Endodermal cell (in vitro differentiated cells): ENCODE data around the gene BCL11B. TPM values are rescaled to one million over a fixed set of nuclear protein-coding genes. Genes with fewer than 3 reads are reported as not detected.

ENCODE experiments used
- DNase-seq: peaks from one replicate; pipeline ENCODE4 v3.0.0-alpha.2; 2017
- H3K27ac ChIP-seq: 2 replicates; pipeline ENCODE4 v1.5.1; 2013; ENCODE audit warnings: mild to moderate bottlenecking, low read depth, low read length, moderate library complexity
- H3K27me3 ChIP-seq: 2 replicates; pipeline ENCODE4 v1.6.1; 2013; ENCODE audit warnings: mild to moderate bottlenecking, low read length, moderate library complexity; ENCODE audit not compliant: insufficient read depth, control insufficient read depth, poor library complexity, severe bottlenecking
- H3K36me3 ChIP-seq: 2 replicates; pipeline ENCODE4 v1.7.0; 2013; ENCODE audit warnings: mild to moderate bottlenecking, low read length, moderate library complexity; ENCODE audit not compliant: control insufficient read depth, insufficient read depth
- H3K4me1 ChIP-seq: one replicate; pipeline ENCODE4 v1.7.0; 2013; ENCODE audit warnings: low read length; ENCODE audit not compliant: control insufficient read depth, insufficient read depth
- H3K4me3 ChIP-seq: 2 replicates; pipeline ENCODE4 v1.5.1; 2013; ENCODE audit warnings: mild to moderate bottlenecking, low read length, moderate library complexity
- H3K9ac ChIP-seq: 2 replicates; pipeline ENCODE4 v1.6.1; 2013; ENCODE audit warnings: mild to moderate bottlenecking, low read length, moderate library complexity; ENCODE audit not compliant: poor library complexity, severe bottlenecking; ENCODE audit errors: extremely low read depth
- H3K9me3 ChIP-seq: 2 replicates; pipeline ENCODE4 v1.6.1; 2013; ENCODE audit warnings: mild to moderate bottlenecking, low read length, moderate library complexity; ENCODE audit not compliant: control insufficient read depth
- H3K27ac Mint-ChIP-seq: 2 replicates; pipeline ENCODE4 v1.8.0; 2020; ENCODE audit warnings: mixed read lengths
- H3K27me3 Mint-ChIP-seq: 2 replicates; pipeline ENCODE4 v1.8.0; 2021; ENCODE audit warnings: mild to moderate bottlenecking, mixed read lengths; ENCODE audit not compliant: insufficient read depth
- H3K36me3 Mint-ChIP-seq: 2 replicates; pipeline ENCODE4 v1.8.0; 2020; ENCODE audit warnings: low read depth, mixed read lengths
- H3K4me1 Mint-ChIP-seq: 2 replicates; pipeline ENCODE4 v1.8.0; 2020; ENCODE audit warnings: mixed read lengths
- H3K4me3 Mint-ChIP-seq: 2 replicates; pipeline ENCODE4 v1.8.0; 2020; ENCODE audit warnings: mild to moderate bottlenecking, moderate library complexity, mixed read lengths
- H3K9me3 Mint-ChIP-seq: 2 replicates; pipeline ENCODE4 v1.8.0; 2020; ENCODE audit warnings: mild to moderate bottlenecking, mixed read lengths
- WGBS, 2 experiments: methylation state at CpG; one replicate each; pipeline versions ENCODE4 v1.1.5 to v1.1.7; 2013; ENCODE audit warnings: missing lambda C conversion rate in 2 of 2, mixed read lengths in 1 of 2; ENCODE audit not compliant: insufficient coverage in 1 of 2, insufficient read length in 1 of 2; 5-methylcytosine and 5-hydroxymethylcytosine counted together
- total RNA-seq, 2 donors: library from RNA; stranded (reverse); fragmentation: NEBNext Ultra II Directional in 1 of 2; extraction: Animal tissue kit (Norgen Biotek cat#: 25700) in 1 of 2; gene quantifications; 2 replicates in 1 of 2; 3 replicates in 1 of 2; pipeline ENCODE4 v1.2.1, GENCODE V29; 2021
- TF ChIP-seq, protein P1 (sequence below): fragments of 200-600 bp; sonication (generic); conservative IDR thresholded peaks from 2 replicates; pipeline ENCODE4 v1.5.0; 2021; ENCODE audit warnings: antibody characterized with exemption, mild to moderate bottlenecking

Gene BCL11B
- total RNA-seq, 2 donors from 2014 or later: 5.7 to 6.0 TPM

DNA sequence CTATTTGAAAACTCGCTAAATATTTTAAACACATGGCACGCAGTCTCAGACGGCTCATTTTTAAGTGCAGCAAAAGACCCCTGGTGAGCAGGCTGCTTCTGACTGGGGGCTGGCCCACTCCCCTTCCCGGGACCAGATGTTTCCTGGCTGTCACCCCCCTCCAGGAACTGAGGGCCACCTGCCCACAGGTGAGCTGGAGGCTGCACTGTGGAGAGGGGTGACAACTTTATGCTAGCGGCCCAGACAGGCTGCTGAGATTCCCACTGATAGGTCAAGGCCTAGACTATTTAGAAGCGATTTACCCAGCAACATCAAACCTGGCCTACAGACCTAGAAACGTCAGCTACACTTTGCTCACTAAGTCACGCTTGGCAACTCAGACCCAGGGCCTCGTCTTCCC lies 92.1 kb downstream of the BCL11B start:
- Histone ChIP-seq H3K36me3 (no peaks in the 10 kb centered on the region), H3K4me1 (no peaks in the 10 kb centered on the region), H3K9ac (no peak overlapping the region), H3K27me3 (no peaks in the 10 kb centered on the region), H3K27ac (no peak overlapping the region), H3K9me3 (no peaks in the 10 kb centered on the region), H3K4me3 (no peak overlapping the region)
- DNase-seq: no peak
- TF ChIP-seq, protein P1, sequence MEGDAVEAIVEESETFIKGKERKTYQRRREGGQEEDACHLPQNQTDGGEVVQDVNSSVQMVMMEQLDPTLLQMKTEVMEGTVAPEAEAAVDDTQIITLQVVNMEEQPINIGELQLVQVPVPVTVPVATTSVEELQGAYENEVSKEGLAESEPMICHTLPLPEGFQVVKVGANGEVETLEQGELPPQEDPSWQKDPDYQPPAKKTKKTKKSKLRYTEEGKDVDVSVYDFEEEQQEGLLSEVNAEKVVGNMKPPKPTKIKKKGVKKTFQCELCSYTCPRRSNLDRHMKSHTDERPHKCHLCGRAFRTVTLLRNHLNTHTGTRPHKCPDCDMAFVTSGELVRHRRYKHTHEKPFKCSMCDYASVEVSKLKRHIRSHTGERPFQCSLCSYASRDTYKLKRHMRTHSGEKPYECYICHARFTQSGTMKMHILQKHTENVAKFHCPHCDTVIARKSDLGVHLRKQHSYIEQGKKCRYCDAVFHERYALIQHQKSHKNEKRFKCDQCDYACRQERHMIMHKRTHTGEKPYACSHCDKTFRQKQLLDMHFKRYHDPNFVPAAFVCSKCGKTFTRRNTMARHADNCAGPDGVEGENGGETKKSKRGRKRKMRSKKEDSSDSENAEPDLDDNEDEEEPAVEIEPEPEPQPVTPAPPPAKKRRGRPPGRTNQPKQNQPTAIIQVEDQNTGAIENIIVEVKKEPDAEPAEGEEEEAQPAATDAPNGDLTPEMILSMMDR: no peak
- no peak overlapping the region for H3K27ac Mint-ChIP-seq
- no peaks in the 10 kb centered on the region for H3K27me3 Mint-ChIP-seq
- H3K4me3 Mint-ChIP-seq: no peak overlapping the region
- H3K9me3 Mint-ChIP-seq: no peaks in the 10 kb centered on the region
- peaks cover 7% of the 10 kb centered on the region for H3K4me1 Mint-ChIP-seq
- peaks cover 8% of the 10 kb centered on the region for H3K36me3 Mint-ChIP-seq
- 91 to 93% methylated on average over 4 to 9 of the region's 9 CpGs for WGBS, 2 experiments

DNA sequence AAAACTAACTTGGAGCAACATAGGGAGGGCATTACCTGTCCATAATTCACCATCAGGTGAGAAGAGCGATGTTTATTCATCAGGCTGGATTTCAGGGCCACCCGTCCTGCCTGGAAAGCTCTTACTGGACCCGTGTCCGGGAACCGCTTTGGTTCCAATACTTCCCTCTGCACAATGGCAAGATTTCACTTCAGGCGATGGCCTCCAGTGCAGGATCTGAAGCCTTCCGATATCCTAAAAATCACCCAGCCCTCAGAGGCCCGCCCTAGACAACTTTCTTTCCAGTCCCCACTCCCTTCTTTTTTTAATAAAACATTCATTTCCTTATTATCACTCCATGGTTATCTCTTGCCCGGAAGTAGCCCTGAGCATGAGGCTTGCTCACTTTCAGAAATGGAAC lies 92.5 kb downstream of the BCL11B start:
- H3K27ac ChIP-seq: no peak overlapping the region
- H3K4me3 ChIP-seq: no peak overlapping the region
- TF ChIP-seq, protein P1: no peak
- Mint-ChIP-seq H3K36me3 (peaks cover 8% of the 10 kb centered on the region), H3K27ac (no peak overlapping the region), H3K27me3 (no peaks in the 10 kb centered on the region), H3K4me1 (peaks cover 7% of the 10 kb centered on the region), H3K4me3 (no peak overlapping the region), H3K9me3 (no peaks in the 10 kb centered on the region)
- H3K4me1 ChIP-seq: no peaks in the 10 kb centered on the region
- no peak overlapping the region for H3K9ac ChIP-seq
- DNase-seq: no peak
- H3K27me3 ChIP-seq: no peaks in the 10 kb centered on the region
- no peaks in the 10 kb centered on the region for H3K36me3 ChIP-seq
- WGBS, 2 experiments: 95 to 96% methylated on average over 4 to 9 of the region's 9 CpGs
- H3K9me3 ChIP-seq: no peaks in the 10 kb centered on the region

DNA sequence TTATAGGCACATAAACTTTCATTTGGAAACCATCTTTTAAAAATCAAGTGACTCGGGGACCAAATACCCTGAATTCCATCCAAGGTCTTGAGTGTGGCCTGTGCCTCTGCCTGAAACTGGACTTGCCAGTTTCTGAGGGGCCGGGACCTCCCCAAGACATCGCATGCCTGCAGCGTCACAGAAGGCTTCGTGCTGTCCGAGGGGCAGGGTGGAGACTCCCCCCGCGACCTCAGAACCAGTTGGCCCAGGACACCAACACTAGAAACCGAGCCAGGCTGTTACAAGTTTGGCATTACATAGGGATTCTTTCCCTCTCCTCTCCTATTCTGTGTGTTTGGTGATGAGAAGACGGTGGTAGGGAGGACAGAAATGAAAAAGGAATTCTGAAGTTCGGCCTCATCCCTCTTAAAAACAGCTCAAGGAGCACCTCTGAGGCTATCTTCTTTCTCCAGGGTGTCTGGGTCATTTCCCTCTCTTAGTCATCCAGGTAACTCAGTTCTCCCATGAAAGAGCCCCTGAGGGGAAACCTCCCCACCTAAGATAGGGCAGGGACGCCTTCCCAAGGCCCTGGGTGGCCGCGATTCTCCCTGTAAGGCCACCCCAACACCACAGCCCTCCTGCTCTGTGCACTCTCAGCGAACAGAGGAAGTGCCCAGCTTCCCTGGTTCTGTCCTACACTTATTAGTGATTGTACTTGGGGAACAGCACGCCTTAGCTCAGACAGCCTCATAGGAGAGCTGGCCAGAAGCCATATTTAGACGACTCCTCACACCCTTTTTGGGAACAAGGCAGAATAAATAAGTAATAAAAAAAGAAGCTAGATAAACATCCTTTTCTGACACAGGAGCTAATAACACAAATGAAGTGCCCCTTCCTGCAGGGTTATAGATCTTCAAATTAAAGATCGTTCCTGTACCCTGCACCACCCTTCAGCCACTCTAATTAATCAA lies 93.8 kb downstream of the BCL11B start:
- DNase-seq: peak; percentile 38
- Mint-ChIP-seq H3K36me3 (peaks cover 14% of the 10 kb centered on the region), H3K27me3 (peaks cover 2% of the 10 kb centered on the region), H3K9me3 (no peaks in the 10 kb centered on the region), H3K4me1 (peaks cover 7% of the 10 kb centered on the region), H3K4me3 (no peak overlapping the region), H3K27ac (peak overlapping the region; percentile 5)
- TF ChIP-seq, protein P1: no peak
- peaks cover 7% of the 10 kb centered on the region for H3K36me3 ChIP-seq
- 91 to 93% methylated on average over 12 to 18 of the region's 18 CpGs for WGBS, 2 experiments
- H3K4me3 ChIP-seq: no peak overlapping the region
- no peak overlapping the region for H3K27ac ChIP-seq
- no peak overlapping the region for H3K9ac ChIP-seq
- H3K27me3 ChIP-seq: no peaks in the 10 kb centered on the region
- H3K4me1 ChIP-seq: no peaks in the 10 kb centered on the region
- no peaks in the 10 kb centered on the region for H3K9me3 ChIP-seq
